ENCODE data around the gene MARK1.
"Not testable (repeated sequence)": the region's sequence is repeated elsewhere in the genome, so short reads cannot be mapped to it uniquely, and the experiment has no call there.

The MARK1 gene

GRCh38 chr1:220529521-220530020 is 1.6 kb downstream of the MARK1 start:
- no peak for DNase-seq

- DNase-seq: no peak
These were observed 5.7 kb downstream of the MARK1 start for GRCh38 chr1:220533504-220534109.

- DNase-seq: no peak
These were observed 17.0 kb downstream of the MARK1 start for GRCh38 chr1:220544901-220545303.

- DNase-seq: no peak
These were observed 23.0 kb downstream of the MARK1 start for GRCh38 chr1:220550811-220551399.

GRCh38 chr1:220551718-220552117 is 23.8 kb downstream of the MARK1 start:
- DNase-seq: no peak

GRCh38 chr1:220552672-220553260 is 24.8 kb downstream of the MARK1 start:
- no peak for DNase-seq

GRCh38 chr1:220556641-220557040 is 28.7 kb downstream of the MARK1 start:
- no peak for DNase-seq

- DNase-seq: no peak
These were observed 35.6 kb downstream of the MARK1 start for GRCh38 chr1:220563564-220563963.

- DNase-seq: no peak
These were observed 36.3 kb downstream of the MARK1 start for GRCh38 chr1:220564216-220564615.

GRCh38 chr1:220565670-220566069 is 37.7 kb downstream of the MARK1 start:
- DNase-seq: no peak

GRCh38 chr1:220566869-220567268 is 38.9 kb downstream of the MARK1 start:
- DNase-seq: no peak

GRCh38 chr1:220572416-220572815 is 44.5 kb downstream of the MARK1 start:
- DNase-seq: no peak

- DNase-seq: no peak
These were observed 45.9 kb downstream of the MARK1 start for GRCh38 chr1:220573836-220574235.

- DNase-seq: no peak
These were observed 48.0 kb downstream of the MARK1 start for GRCh38 chr1:220575718-220576497.

GRCh38 chr1:220577926-220578325 is 50.0 kb downstream of the MARK1 start:
- DNase-seq: no peak

- DNase-seq: no peak
These were observed 51.4 kb downstream of the MARK1 start for GRCh38 chr1:220579317-220579716.

- no peak for DNase-seq
These were observed 64.8 kb downstream of the MARK1 start for GRCh38 chr1:220592714-220593113.

GRCh38 chr1:220594356-220594755 is 66.4 kb downstream of the MARK1 start:
- DNase-seq: no peak

GRCh38 chr1:220595179-220595578 is 67.2 kb downstream of the MARK1 start:
- no peak for DNase-seq

- no peak for DNase-seq
These were observed 77.0 kb downstream of the MARK1 start for GRCh38 chr1:220604926-220605325.

GRCh38 chr1:220605651-220606050 is 77.7 kb downstream of the MARK1 start:
- DNase-seq: not testable (repeated sequence)

GRCh38 chr1:220611100-220611499 is 83.2 kb downstream of the MARK1 start:
- DNase-seq: not testable (repeated sequence)

- no peak for DNase-seq
These were observed 88.9 kb downstream of the MARK1 start for GRCh38 chr1:220616836-220617235.

GRCh38 chr1:220628431-220628830 is 100.5 kb downstream of the MARK1 start:
- DNase-seq: no peak
